HepG2 (cell line): ENCODE results near the gene BCAS3. TPM values are rescaled to one million over a fixed set of nuclear protein-coding genes. Genes with fewer than 3 reads are reported as not detected.

Experiments used
- ATAC-seq: fragments of 200-7000 bp; cut with Tn5 transposase; 3 replicates; pipeline ENCODE4 v1.9.1; 2020; ENCODE audit warnings: mild to moderate bottlenecking, moderate library complexity
- BruUV-seq: library from RNA; stranded (reverse); fragments of 400-500 nt; replicated peaks from 2 replicates; lab custom pipeline; 2021; lab: Mats Ljungman, UMichigan
- CTCF ChIA-PET: fragments of 300-600 bp; formaldehyde crosslinking; extraction: SDS; loops from one replicate; lab custom pipeline; 2021; ENCODE audit warnings: low total read pairs, inconsistent platforms, low intra/inter-chr PET ratio; lab: Yijun Ruan, JAX
- POLR2A ChIA-PET: fragments of 350-600 bp; sonication (Branson Sonifier 250); formaldehyde crosslinking; loops from one replicate; lab custom pipeline; 2020; ENCODE audit warnings: antibody characterized with exemption, inconsistent platforms; lab: Yijun Ruan, JAX
- DNase-seq: peaks from one replicate; pipeline ENCODE4 v3.0.0-alpha.2; 2015; ENCODE audit warnings: low spot score
- FAIRE-seq: peaks from 3 replicates; lab custom pipeline; 2011; peaks lifted over from hg19 to GRCh38; lab: Jason Lieb, UNC
- H2AFZ ChIP-seq: one replicate; pipeline ENCODE4 v1.6.1; 2011; ENCODE audit warnings: low read length, inconsistent platforms
- H3K27ac ChIP-seq: fragments of 300-600 bp; 3 replicates; pipeline ENCODE4 v1.8.0; 2011; ENCODE audit warnings: mixed run types, mild to moderate bottlenecking, mixed read lengths, low read length, inconsistent platforms; ENCODE audit not compliant: insufficient read depth; ENCODE audit errors: extremely low read length
- H3K27me3 ChIP-seq, 2 experiments: fragments of 200-600 bp in 1 of 2; 2 replicates in 1 of 2; 3 replicates in 1 of 2; pipeline versions ENCODE4 v1.6.0 to v1.8.0; 2011; ENCODE audit warnings: low read length in 2 of 2, mild to moderate bottlenecking in 2 of 2, moderate library complexity in 2 of 2, inconsistent platforms in 1 of 2; ENCODE audit not compliant: insufficient read depth in 2 of 2, control insufficient read depth in 1 of 2
- H3K36me3 ChIP-seq, 2 experiments: fragments of 200-600 bp in 1 of 2; replicated peaks in 1 of 2; 2 replicates in 1 of 2; 3 replicates in 1 of 2; pipeline versions ENCODE4 v1.5.1 to v1.8.0; 2011; ENCODE audit warnings: low read length in 2 of 2, inconsistent platforms in 1 of 2; ENCODE audit not compliant: insufficient read depth in 2 of 2, control insufficient read depth in 1 of 2
- H3K4me1 ChIP-seq: 2 replicates; pipeline ENCODE4 v1.5.1; 2012; ENCODE audit warnings: low read length, inconsistent platforms; ENCODE audit not compliant: insufficient read depth
- H3K4me2 ChIP-seq: 2 replicates; pipeline ENCODE4 v1.6.0; 2011; ENCODE audit warnings: low read depth, low read length, inconsistent platforms
- H3K4me3 ChIP-seq, 3 experiments: fragments of 200-600 bp in 1 of 3; sonication (generic), shearing (Covaris generic) in 1 of 3; replicated peaks in 1 of 3; 2 replicates each; pipeline ENCODE4 v1.5.1; 2011 to 2016; ENCODE audit warnings: low read length in 3 of 3, inconsistent platforms in 2 of 3, low read depth in 2 of 3, mild to moderate bottlenecking in 2 of 3, control low read depth in 1 of 3, mixed read lengths in 1 of 3; ENCODE audit not compliant: insufficient read depth in 1 of 3
- H3K79me2 ChIP-seq: one replicate; pipeline ENCODE4 v1.6.1; 2011; ENCODE audit warnings: low read length, inconsistent platforms; ENCODE audit not compliant: insufficient read depth
- H3K9ac ChIP-seq: 2 replicates; pipeline ENCODE4 v1.6.0; 2011; ENCODE audit warnings: mild to moderate bottlenecking, low read depth, low read length, inconsistent platforms; ENCODE audit not compliant: insufficient read depth
- H3K9me3 ChIP-seq: 2 replicates; pipeline ENCODE4 v1.5.1; 2012; ENCODE audit warnings: mild to moderate bottlenecking, low read length
- H4K20me1 ChIP-seq: 2 replicates; pipeline ENCODE4 v1.6.0; 2011; ENCODE audit warnings: inconsistent platforms, mild to moderate bottlenecking, low read length, moderate library complexity; ENCODE audit not compliant: insufficient read depth
- CBX5 ChIP-seq: sonication (generic); formaldehyde crosslinking; IDR thresholded peaks from 2 replicates; pipeline ENCODE4 v1.4.0; 2020; ENCODE audit warnings: missing genetic modification reagents, borderline replicate concordance
- CCAR2 ChIP-seq: fragments of 200-400 bp; formaldehyde crosslinking; optimal IDR thresholded peaks from 2 replicates; pipeline ENCODE3; 2018; ENCODE audit warnings: low read depth, mild to moderate bottlenecking, low read length, moderate library complexity
- FOSL2 ChIP-seq: sonication (generic); formaldehyde crosslinking; IDR thresholded peaks from 2 replicates; pipeline ENCODE4 v1.4.0; 2020; ENCODE audit warnings: missing genetic modification reagents
- GMEB1 ChIP-seq: sonication (generic); formaldehyde crosslinking; IDR thresholded peaks from 2 replicates; pipeline ENCODE4 v1.5.1; 2020; ENCODE audit warnings: missing genetic modification reagents, mild to moderate bottlenecking, borderline replicate concordance
- HNF4A ChIP-seq: sonication (generic); formaldehyde crosslinking; IDR thresholded peaks from 2 replicates; pipeline ENCODE4 v1.4.0; 2020; ENCODE audit warnings: missing genetic modification reagents
- JUNB ChIP-seq: sonication (generic); formaldehyde crosslinking; IDR thresholded peaks from 2 replicates; pipeline ENCODE4 v1.8.0; 2022; ENCODE audit warnings: missing genetic modification reagents, mild to moderate bottlenecking, borderline replicate concordance
- RCOR2 ChIP-seq: IDR thresholded peaks from 2 replicates; pipeline ENCODE4 v1.6.1; 2016; ENCODE audit warnings: missing biosample characterization, missing genetic modification reagents
- RXRB ChIP-seq: IDR thresholded peaks from 2 replicates; pipeline ENCODE4 v1.6.1; 2016; ENCODE audit warnings: borderline replicate concordance, missing genetic modification reagents, missing compliant biosample characterization
- THRA ChIP-seq: sonication (generic); formaldehyde crosslinking; IDR thresholded peaks from 2 replicates; pipeline ENCODE4 v1.4.0; 2020; ENCODE audit warnings: missing genetic modification reagents, borderline replicate concordance
- ZMYM2 ChIP-seq: sonication (generic); formaldehyde crosslinking; IDR thresholded peaks from 2 replicates; pipeline ENCODE4 v1.8.0; 2022; ENCODE audit warnings: mild to moderate bottlenecking, missing genetic modification reagents
- ZNF121 ChIP-seq: sonication (generic); formaldehyde crosslinking; IDR thresholded peaks from 2 replicates; pipeline ENCODE4 v1.5.0; 2020; ENCODE audit warnings: mild to moderate bottlenecking, missing genetic modification reagents
- ZNF276 ChIP-seq: sonication (generic); formaldehyde crosslinking; IDR thresholded peaks from 2 replicates; pipeline ENCODE4 v1.4.0; 2020; ENCODE audit warnings: mild to moderate bottlenecking, low read depth, missing genetic modification reagents
- ZNF614 ChIP-seq: IDR thresholded peaks from 2 replicates; pipeline ENCODE4 v1.6.1; 2018; ENCODE audit warnings: missing biosample characterization, missing genetic modification reagents, inconsistent platforms, borderline replicate concordance
- ZNF629 ChIP-seq: sonication (generic); formaldehyde crosslinking; conservative IDR thresholded peaks from 2 replicates; pipeline ENCODE4 v1.5.0; 2020; ENCODE audit warnings: missing genetic modification reagents
- ZNF644 ChIP-seq: IDR thresholded peaks from 2 replicates; pipeline ENCODE4 v1.6.1; 2016; ENCODE audit warnings: low read depth
- ZNF800 ChIP-seq: sonication (generic); formaldehyde crosslinking; IDR thresholded peaks from 2 replicates; pipeline ENCODE4 v1.4.0; 2020; ENCODE audit warnings: missing genetic modification reagents
- WGBS: methylation state at CpG from one replicate; pipeline ENCODE4 v1.1.6; 2017; ENCODE audit warnings: low lambda C conversion rate; 5-methylcytosine and 5-hydroxymethylcytosine counted together
- in situ Hi-C: cut with HindIII; loops from 2 replicates; pipeline ENCODE4 v1.10.0; 2017; ENCODE audit warnings: low pct_unique_long_range_greater_than_20kb; ENCODE audit not compliant: extremely low pct_ligation_motif_present
- intact Hi-C: fragments of 100-400 bp; cut with micrococcal nuclease; formaldehyde crosslinking; loops from one replicate; pipeline ENCODE4 v1.10.0; 2022; ENCODE audit not compliant: unreplicated experiment
- polyA plus RNA-seq, 8 experiments: library from polyadenylated mRNA; depleted of rRNA in 3 of 8; stranded (reverse) in 7 of 8; unstranded in 1 of 8; fragments of >200 nt; fragmentation: Illumina TruSeq in 4 of 8; extraction: Trizol in 4 of 8; gene quantifications; 2 replicates each; pipeline versions ENCODE4 v1.2.1 to v1.2.3, GENCODE V29; 2011 to 2016; ENCODE audit warnings: low read depth in 4 of 8, missing spikeins in 1 of 8, mixed read lengths in 1 of 8; ENCODE audit not compliant: insufficient read depth in 1 of 8
- total RNA-seq, 5 experiments: library from RNA; depleted of rRNA; stranded (reverse); fragments of >200 nt; fragmentation: Illumina TruSeq; extraction: Trizol; gene quantifications; 2 replicates each; pipeline ENCODE4 v1.2.3, GENCODE V29; 2016; ENCODE audit warnings: low read depth in 1 of 5

Gene BCAS3
- total and polyA plus RNA-seq, 2 of the 13 experiments (the other 11 are each of a cell fraction or from before 2014, with no cell fraction given) = 10.7 to 11.2 TPM

DNA sequence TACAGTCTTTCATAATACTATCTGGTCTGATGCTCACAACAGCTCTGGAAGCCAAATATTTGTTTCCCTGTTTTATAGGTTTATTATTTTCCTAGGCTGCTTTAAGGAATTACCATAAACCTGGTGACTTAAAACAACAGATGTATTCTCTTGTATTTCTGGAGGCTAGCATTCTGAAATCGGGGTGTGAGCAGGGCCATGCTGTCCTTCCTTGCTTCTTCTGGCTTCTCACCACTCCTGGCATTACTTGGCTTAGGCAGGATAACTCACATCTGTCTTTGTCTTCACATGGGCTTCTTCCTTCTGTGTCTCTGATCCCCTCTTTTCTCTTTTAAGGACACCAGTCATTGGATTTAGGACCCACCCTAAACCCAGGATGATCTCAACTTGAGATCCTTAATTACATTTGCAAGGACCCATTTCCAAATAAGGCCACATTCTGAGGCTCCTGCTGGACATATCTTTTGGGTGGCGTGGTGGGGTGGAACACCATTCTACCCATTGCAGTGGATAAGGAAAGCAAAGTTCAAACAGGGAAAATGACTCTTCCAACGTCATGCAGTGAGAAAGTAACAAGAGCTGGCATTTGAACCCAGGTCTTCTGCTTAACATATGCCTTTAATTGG is 682.8 kb downstream of the BCAS3 start (continued):
- TF ChIP-seq ZNF800 (no peak), RCOR2 (CRISPR knock-in tag) (0 out of 2 replicates have a peak, but pooled peaks have one; percentile 6), ZNF614 (CRISPR knock-in tag) (no peak), ZNF629 (CRISPR knock-in tag) (peak; percentile 39), CBX5 (no peak), ZNF121 (CRISPR knock-in tag) (no peak)

DNA sequence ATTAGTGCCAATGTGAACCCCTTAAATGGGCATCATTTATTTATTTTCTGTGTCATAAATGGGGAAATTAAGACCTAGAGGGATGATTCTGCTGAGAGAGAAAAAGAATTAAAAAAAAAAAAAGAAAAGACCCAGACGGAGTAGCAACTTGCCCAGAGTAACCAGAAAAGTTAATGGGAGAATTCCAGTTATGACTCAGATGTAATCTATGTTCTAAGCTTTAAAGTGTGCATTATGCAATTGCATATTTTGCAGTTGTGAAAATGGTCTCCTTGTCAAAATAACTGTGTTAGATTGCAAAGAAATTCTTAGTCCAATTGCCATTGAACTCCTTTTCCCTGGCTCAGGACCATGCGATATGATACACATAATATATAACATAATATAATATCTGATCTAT is 683.4 kb downstream of the BCAS3 start:
- POLR2A ChIA-PET = interaction anchor here (6.3 kb wide), 1 partner anchor 38 kb away, joined by 56 read pairs; the partner anchor contains the start of gene TBX2
- WGBS = 75% methylated on average over 2 of the region's 2 CpGs
- H3K27ac ChIP-seq = no peak overlapping the region
- H3K36me3 ChIP-seq = no peaks in the 10 kb centered on the region
- H4K20me1 ChIP-seq = no peaks in the 10 kb centered on the region
- no peaks in the 10 kb centered on the region for H3K9me3 ChIP-seq
- in situ Hi-C loops = no loop called here
- DNase-seq (peak; percentile 66), FAIRE-seq (no peak), ATAC-seq (no peak)
- no peak overlapping the region for H3K4me3 ChIP-seq
- H2AFZ ChIP-seq = no peak overlapping the region
- BruUV-seq = no TSS peak
- H3K27me3 ChIP-seq = no peaks in the 10 kb centered on the region
- intact Hi-C loops = no loop called here
- CTCF ChIA-PET = no interaction called here
- no peak overlapping the region for H3K9ac ChIP-seq
- no peak overlapping the region for H3K4me2 ChIP-seq
- H3K79me2 ChIP-seq = no peaks in the 10 kb centered on the region
- peaks cover 99% of the 10 kb centered on the region for H3K4me1 ChIP-seq
- TF ChIP-seq FOSL2 (CRISPR knock-in tag) (peak; percentile 73; the same call in 1 of the 2 replicates), CCAR2 (no peak), ZMYM2 (CRISPR knock-in tag) (0 out of 2 replicates have a peak, but pooled peaks have one; percentile 25), HNF4A (CRISPR knock-in tag) (no peak), JUNB (CRISPR knock-in tag) (0 out of 2 replicates have a peak, but pooled peaks have one; percentile 43), RXRB (CRISPR knock-in tag) (0 out of 2 replicates have a peak, but pooled peaks have one; percentile 36), ZNF276 (no peak), ZNF644 (CRISPR knock-in tag) (0 out of 2 replicates have a peak, but pooled peaks have one; percentile 41), THRA (no peak), GMEB1 (no peak)
